ENCODE data around the gene SNX13. TPM values are rescaled to one million over a fixed set of nuclear protein-coding genes. Genes with fewer than 3 reads are reported as not detected.

The SNX13 gene
- total and polyA plus RNA-seq, 12 donors, result 7.1 to 57.7 (median 44.6) TPM

GRCh38 chr7:17988141-17988540, 47.8 kb upstream of the SNX13 start:
- Histone ChIP-seq H3K4me3 (no peak overlapping the region), H3K27ac (no peak overlapping the region), H3K4me1 (peaks cover 0 to 10% (median 0%) of the 10 kb centered on the region in 9 donors), H3K36me3 (no peaks in the 10 kb centered on the region), H3K27me3 (no peaks in the 10 kb centered on the region), H3K9me3 (no peaks in the 10 kb centered on the region)
- TF ChIP-seq, protein P1, sequence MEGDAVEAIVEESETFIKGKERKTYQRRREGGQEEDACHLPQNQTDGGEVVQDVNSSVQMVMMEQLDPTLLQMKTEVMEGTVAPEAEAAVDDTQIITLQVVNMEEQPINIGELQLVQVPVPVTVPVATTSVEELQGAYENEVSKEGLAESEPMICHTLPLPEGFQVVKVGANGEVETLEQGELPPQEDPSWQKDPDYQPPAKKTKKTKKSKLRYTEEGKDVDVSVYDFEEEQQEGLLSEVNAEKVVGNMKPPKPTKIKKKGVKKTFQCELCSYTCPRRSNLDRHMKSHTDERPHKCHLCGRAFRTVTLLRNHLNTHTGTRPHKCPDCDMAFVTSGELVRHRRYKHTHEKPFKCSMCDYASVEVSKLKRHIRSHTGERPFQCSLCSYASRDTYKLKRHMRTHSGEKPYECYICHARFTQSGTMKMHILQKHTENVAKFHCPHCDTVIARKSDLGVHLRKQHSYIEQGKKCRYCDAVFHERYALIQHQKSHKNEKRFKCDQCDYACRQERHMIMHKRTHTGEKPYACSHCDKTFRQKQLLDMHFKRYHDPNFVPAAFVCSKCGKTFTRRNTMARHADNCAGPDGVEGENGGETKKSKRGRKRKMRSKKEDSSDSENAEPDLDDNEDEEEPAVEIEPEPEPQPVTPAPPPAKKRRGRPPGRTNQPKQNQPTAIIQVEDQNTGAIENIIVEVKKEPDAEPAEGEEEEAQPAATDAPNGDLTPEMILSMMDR (IDR thresholded peaks at IDR 0.05), result no peak
- ATAC-seq, result peak in 4 of 8 donors; percentile 69 to 86 (median 71)
- intact Hi-C loops (cut with DNase I), result no loop called here
- no peak for DNase-seq
- WGBS, 2 donors, result 33 to 58% methylated on average over 6 of the region's 6 CpGs

DNA sequence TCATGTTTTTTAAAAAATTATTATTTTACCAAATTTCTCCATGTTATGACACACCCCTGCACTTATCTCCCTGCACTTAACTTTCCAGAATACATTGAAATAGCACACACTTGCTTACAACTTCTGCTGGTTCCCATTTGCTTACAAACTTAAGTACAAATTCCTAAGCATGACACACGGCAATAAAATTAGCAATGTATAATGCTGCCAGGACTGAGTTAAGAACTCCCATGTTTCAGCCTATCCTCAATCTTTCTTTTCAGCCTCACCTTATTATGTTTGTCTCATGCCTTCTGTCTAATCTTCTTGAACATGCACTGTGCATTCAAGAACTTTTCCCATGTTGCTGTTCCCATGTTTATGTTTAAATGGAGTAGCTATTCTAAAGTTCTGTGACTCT, 46.6 kb upstream of the SNX13 start:
- intact Hi-C loops (cut with DNase I), result no loop called here
- no peak overlapping the region for H3K4me3 ChIP-seq
- peaks cover 0 to 3% (median 0%) of the 10 kb centered on the region in 11 donors for H3K9me3 ChIP-seq
- H3K27me3 ChIP-seq, result no peaks in the 10 kb centered on the region
- TF ChIP-seq, protein P1 (IDR thresholded peaks at IDR 0.05), result no peak
- H3K27ac ChIP-seq, result peak overlapping the region in 7 of 10 donors; percentile 13 to 57 (median 53)
- 26 to 39% methylated on average over 1 of the region's 1 CpG for WGBS, 2 donors
- H3K4me1 ChIP-seq, result peaks cover 0 to 10% (median 0%) of the 10 kb centered on the region in 9 donors
- H3K36me3 ChIP-seq, result no peaks in the 10 kb centered on the region
- DNase-seq (no peak), ATAC-seq (peak in 5 of 8 donors; percentile 33 to 78 (median 62))

- intact Hi-C loops (cut with DNase I), result no loop called here
Observed at GRCh38 chr7:17985473-17986239, 45.4 kb upstream of the SNX13 start.

DNA sequence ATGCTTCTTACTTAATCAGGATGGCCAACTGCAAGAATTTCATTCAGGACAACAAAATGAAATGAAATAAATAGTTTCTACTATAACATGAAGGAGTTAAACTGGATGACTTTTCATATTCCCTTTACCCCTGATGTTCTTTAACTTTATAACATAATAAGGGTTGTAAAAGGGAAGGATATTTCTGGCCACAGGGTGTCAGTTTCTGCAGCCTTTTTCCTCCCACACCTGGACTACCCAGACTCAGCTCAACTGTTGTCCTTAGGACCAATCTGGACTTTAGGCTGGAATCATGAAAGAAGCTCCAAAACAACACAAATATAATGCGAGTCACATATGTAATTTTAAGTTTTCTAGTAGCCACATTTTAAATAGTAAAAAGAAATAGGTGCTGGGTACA, 44.0 kb upstream of the SNX13 start:
- peaks cover 0 to 10% (median 0%) of the 10 kb centered on the region in 9 donors for H3K4me1 ChIP-seq
- intact Hi-C loops (cut with DNase I), result no loop called here
- H3K9me3 ChIP-seq, result peaks cover 0 to 16% (median 2%) of the 10 kb centered on the region in 11 donors
- 86 to 93% methylated on average over 1 of the region's 1 CpG for WGBS, 2 donors
- H3K4me3 ChIP-seq, result no peak overlapping the region
- no peak for DNase-seq
- ATAC-seq, result no peak
- H3K36me3 ChIP-seq, result no peaks in the 10 kb centered on the region
- no peak overlapping the region for H3K27ac ChIP-seq
- TF ChIP-seq, protein P1 (IDR thresholded peaks at IDR 0.05), result no peak
- no peaks in the 10 kb centered on the region for H3K27me3 ChIP-seq

More at GRCh38 chr7:17985473-17986239, 45.4 kb upstream of the SNX13 start:
- ATAC-seq, result no peak
- TF ChIP-seq, protein P1 (IDR thresholded peaks at IDR 0.05), result no peak
- no peak overlapping the region for H3K4me3 ChIP-seq
- H3K36me3 ChIP-seq, result no peaks in the 10 kb centered on the region
- peaks cover 0 to 10% (median 0%) of the 10 kb centered on the region in 9 donors for H3K4me1 ChIP-seq
- H3K27me3 ChIP-seq, result no peaks in the 10 kb centered on the region
- no peak for DNase-seq
- H3K27ac ChIP-seq, result no peak overlapping the region
- 86 to 87% methylated on average over 6 of the region's 6 CpGs for WGBS, 2 donors
- peaks cover 0 to 15% (median 2%) of the 10 kb centered on the region in 11 donors for H3K9me3 ChIP-seq
